ENCODE measurements around the gene TMC1.
A peak's percentile ranks its signal among the peaks of the same experiment; 100 is the strongest.

The TMC1 gene

GRCh38 chr9:72816666-72817065 lies 295.3 kb downstream of the TMC1 start:
- Histone ChIP-seq H3K4me3 (ENCODE audit: low read depth in 1 of 2, low read length in 2 of 2) (no peak overlapping the region), H3K27me3 (ENCODE audit: control insufficient read depth in 1 of 2, insufficient read depth in 2 of 2, low read length in 2 of 2) (no peaks in the 10 kb centered on the region), H3K9me3 (ENCODE audit: control insufficient read depth in 1 of 2, low read length in 2 of 2) (no peaks in the 10 kb centered on the region), H3K36me3 (ENCODE audit: control insufficient read depth in 1 of 2, insufficient read depth in 2 of 2, low read length in 2 of 2) (no peaks in the 10 kb centered on the region), H3K9ac (ENCODE audit: low read depth in 1 of 2, low read length in 2 of 2) (no peak overlapping the region), H3K4me1 (ENCODE audit: control insufficient read depth in 1 of 2, insufficient read depth in 2 of 2, low read length in 2 of 2) (peaks cover 20 to 40% of the 10 kb centered on the region in 2 donors), H3K27ac (ENCODE audit: low read depth, low read length) (no peak overlapping the region)

GRCh38 chr9:72817413-72817812 lies 296.0 kb downstream of the TMC1 start:
- Histone ChIP-seq H3K4me3 (ENCODE audit: low read depth in 1 of 2, low read length in 2 of 2) (no peak overlapping the region), H3K4me1 (ENCODE audit: control insufficient read depth in 1 of 2, insufficient read depth in 2 of 2, low read length in 2 of 2) (peaks cover 18 to 38% of the 10 kb centered on the region in 2 donors), H3K27me3 (ENCODE audit: control insufficient read depth in 1 of 2, insufficient read depth in 2 of 2, low read length in 2 of 2) (no peaks in the 10 kb centered on the region), H3K36me3 (ENCODE audit: control insufficient read depth in 1 of 2, insufficient read depth in 2 of 2, low read length in 2 of 2) (no peaks in the 10 kb centered on the region), H3K9ac (ENCODE audit: low read depth in 1 of 2, low read length in 2 of 2) (no peak overlapping the region), H3K27ac (ENCODE audit: low read depth, low read length) (no peak overlapping the region), H3K9me3 (ENCODE audit: control insufficient read depth in 1 of 2, low read length in 2 of 2) (no peaks in the 10 kb centered on the region)

GRCh38 chr9:72818385-72818784 lies 297.0 kb downstream of the TMC1 start:
- H3K27me3 ChIP-seq (ENCODE audit: control insufficient read depth in 1 of 2, insufficient read depth in 2 of 2, low read length in 2 of 2), result no peaks in the 10 kb centered on the region
- H3K9me3 ChIP-seq (ENCODE audit: control insufficient read depth in 1 of 2, low read length in 2 of 2), result no peaks in the 10 kb centered on the region
- H3K9ac ChIP-seq (ENCODE audit: low read depth in 1 of 2, low read length in 2 of 2), result no peak overlapping the region
- H3K4me1 ChIP-seq (ENCODE audit: control insufficient read depth in 1 of 2, insufficient read depth in 2 of 2, low read length in 2 of 2), result peaks cover 14 to 36% of the 10 kb centered on the region in 2 donors
- H3K36me3 ChIP-seq (ENCODE audit: control insufficient read depth in 1 of 2, insufficient read depth in 2 of 2, low read length in 2 of 2), result no peaks in the 10 kb centered on the region
- no peak overlapping the region for H3K4me3 ChIP-seq (ENCODE audit: low read depth in 1 of 2, low read length in 2 of 2)
- H3K27ac ChIP-seq (ENCODE audit: low read depth, low read length), result no peak overlapping the region

- no peaks in the 10 kb centered on the region for H3K36me3 ChIP-seq (ENCODE audit: control insufficient read depth in 1 of 2, insufficient read depth in 2 of 2, low read length in 2 of 2)
- H3K9me3 ChIP-seq (ENCODE audit: control insufficient read depth in 1 of 2, low read length in 2 of 2), result no peaks in the 10 kb centered on the region
- H3K4me3 ChIP-seq (ENCODE audit: low read depth in 1 of 2, low read length in 2 of 2), result no peak overlapping the region
- H3K9ac ChIP-seq (ENCODE audit: low read depth in 1 of 2, low read length in 2 of 2), result no peak overlapping the region
- H3K4me1 ChIP-seq (ENCODE audit: control insufficient read depth in 1 of 2, insufficient read depth in 2 of 2, low read length in 2 of 2), result peaks cover 21 to 49% of the 10 kb centered on the region in 2 donors
- no peak overlapping the region for H3K27ac ChIP-seq (ENCODE audit: low read depth, low read length)
- no peaks in the 10 kb centered on the region for H3K27me3 ChIP-seq (ENCODE audit: control insufficient read depth in 1 of 2, insufficient read depth in 2 of 2, low read length in 2 of 2)
Observed at GRCh38 chr9:72823971-72824370, 302.6 kb downstream of the TMC1 start.

GRCh38 chr9:72826996-72827949 lies 305.9 kb downstream of the TMC1 start:
- Histone ChIP-seq H3K9me3 (ENCODE audit: control insufficient read depth in 1 of 2, low read length in 2 of 2) (no peaks in the 10 kb centered on the region), H3K4me3 (ENCODE audit: low read depth in 1 of 2, low read length in 2 of 2) (peak overlapping the region in 1 of 2 donors; percentile 28), H3K27ac (ENCODE audit: low read depth, low read length) (no peak overlapping the region), H3K9ac (ENCODE audit: low read depth in 1 of 2, low read length in 2 of 2) (no peak overlapping the region), H3K27me3 (ENCODE audit: control insufficient read depth in 1 of 2, insufficient read depth in 2 of 2, low read length in 2 of 2) (no peaks in the 10 kb centered on the region), H3K4me1 (ENCODE audit: control insufficient read depth in 1 of 2, insufficient read depth in 2 of 2, low read length in 2 of 2) (peaks cover 23 to 51% of the 10 kb centered on the region in 2 donors), H3K36me3 (ENCODE audit: control insufficient read depth in 1 of 2, insufficient read depth in 2 of 2, low read length in 2 of 2) (no peaks in the 10 kb centered on the region)

GRCh38 chr9:72827950-72828731 lies 306.7 kb downstream of the TMC1 start:
- Histone ChIP-seq H3K4me3 (ENCODE audit: low read depth in 1 of 2, low read length in 2 of 2) (peak overlapping the region in 1 of 2 donors; percentile 28), H3K27me3 (ENCODE audit: control insufficient read depth in 1 of 2, insufficient read depth in 2 of 2, low read length in 2 of 2) (no peaks in the 10 kb centered on the region), H3K9me3 (ENCODE audit: control insufficient read depth in 1 of 2, low read length in 2 of 2) (no peaks in the 10 kb centered on the region), H3K4me1 (ENCODE audit: control insufficient read depth in 1 of 2, insufficient read depth in 2 of 2, low read length in 2 of 2) (peaks cover 21 to 47% of the 10 kb centered on the region in 2 donors), H3K27ac (ENCODE audit: low read depth, low read length) (no peak overlapping the region), H3K9ac (ENCODE audit: low read depth in 1 of 2, low read length in 2 of 2) (no peak overlapping the region), H3K36me3 (ENCODE audit: control insufficient read depth in 1 of 2, insufficient read depth in 2 of 2, low read length in 2 of 2) (no peaks in the 10 kb centered on the region)

GRCh38 chr9:72834994-72835393 lies 313.6 kb downstream of the TMC1 start:
- H3K27ac ChIP-seq (ENCODE audit: low read depth, low read length), result no peak overlapping the region
- H3K27me3 ChIP-seq (ENCODE audit: control insufficient read depth in 1 of 2, insufficient read depth in 2 of 2, low read length in 2 of 2), result no peaks in the 10 kb centered on the region
- no peak overlapping the region for H3K4me3 ChIP-seq (ENCODE audit: low read depth in 1 of 2, low read length in 2 of 2)
- no peak overlapping the region for H3K9ac ChIP-seq (ENCODE audit: low read depth in 1 of 2, low read length in 2 of 2)
- no peaks in the 10 kb centered on the region for H3K9me3 ChIP-seq (ENCODE audit: control insufficient read depth in 1 of 2, low read length in 2 of 2)
- H3K4me1 ChIP-seq (ENCODE audit: control insufficient read depth in 1 of 2, insufficient read depth in 2 of 2, low read length in 2 of 2), result peaks cover 0 to 10% of the 10 kb centered on the region in 2 donors
- no peaks in the 10 kb centered on the region for H3K36me3 ChIP-seq (ENCODE audit: control insufficient read depth in 1 of 2, insufficient read depth in 2 of 2, low read length in 2 of 2)

- Histone ChIP-seq H3K27me3 (ENCODE audit: control insufficient read depth in 1 of 2, insufficient read depth in 2 of 2, low read length in 2 of 2) (no peaks in the 10 kb centered on the region), H3K4me1 (ENCODE audit: control insufficient read depth in 1 of 2, insufficient read depth in 2 of 2, low read length in 2 of 2) (peaks cover 0 to 10% of the 10 kb centered on the region in 2 donors), H3K27ac (ENCODE audit: low read depth, low read length) (no peak overlapping the region), H3K36me3 (ENCODE audit: control insufficient read depth in 1 of 2, insufficient read depth in 2 of 2, low read length in 2 of 2) (no peaks in the 10 kb centered on the region), H3K4me3 (ENCODE audit: low read depth in 1 of 2, low read length in 2 of 2) (no peak overlapping the region), H3K9me3 (ENCODE audit: control insufficient read depth in 1 of 2, low read length in 2 of 2) (no peaks in the 10 kb centered on the region), H3K9ac (ENCODE audit: low read depth in 1 of 2, low read length in 2 of 2) (no peak overlapping the region)
Observed at GRCh38 chr9:72836790-72837189, 315.4 kb downstream of the TMC1 start.

- Histone ChIP-seq H3K4me1 (ENCODE audit: control insufficient read depth in 1 of 2, insufficient read depth in 2 of 2, low read length in 2 of 2) (peaks cover 0 to 10% of the 10 kb centered on the region in 2 donors), H3K4me3 (ENCODE audit: low read depth in 1 of 2, low read length in 2 of 2) (no peak overlapping the region), H3K27ac (ENCODE audit: low read depth, low read length) (no peak overlapping the region), H3K9ac (ENCODE audit: low read depth in 1 of 2, low read length in 2 of 2) (no peak overlapping the region), H3K9me3 (ENCODE audit: control insufficient read depth in 1 of 2, low read length in 2 of 2) (no peaks in the 10 kb centered on the region), H3K36me3 (ENCODE audit: control insufficient read depth in 1 of 2, insufficient read depth in 2 of 2, low read length in 2 of 2) (no peaks in the 10 kb centered on the region), H3K27me3 (ENCODE audit: control insufficient read depth in 1 of 2, insufficient read depth in 2 of 2, low read length in 2 of 2) (no peaks in the 10 kb centered on the region)
Observed at GRCh38 chr9:72839085-72839484, 317.7 kb downstream of the TMC1 start.

Measured in duodenal mucosa (tissue), 2 donors.